Keratinocyte (primary cell): ENCODE measurements around the gene KIAA0408.

Experiments used
- CTCF ChIP-seq, 3 experiments: IDR thresholded peaks in 1 of 3; conservative IDR thresholded peaks in 1 of 3; optimal IDR thresholded peaks in 1 of 3; 2 replicates in 2 of 3; 3 replicates in 1 of 3; pipeline versions ENCODE3 to v1.5.1; 2011; ENCODE audit warnings: low read length in 3 of 3, mild to moderate bottlenecking in 3 of 3, moderate library complexity in 2 of 3, control low read depth in 1 of 3, inconsistent platforms in 1 of 3; ENCODE audit not compliant: insufficient read depth in 2 of 3; ENCODE audit errors: extremely low read depth in 1 of 3
- EZH2 ChIP-seq: IDR thresholded peaks from one replicate; pipeline ENCODE4 v1.6.1; 2012; ENCODE audit warnings: inconsistent platforms, mild to moderate bottlenecking, low read length, moderate library complexity

GRCh38 chr6:127503022-127503421 is 43.8 kb upstream of the KIAA0408 start:
- no peak for TF ChIP-seq CTCF (optimal IDR thresholded peaks at IDR 0.05 in 1 of 3, IDR thresholded peaks at IDR 0.05 in 1 of 3, conservative IDR thresholded peaks at IDR 0.05 in 1 of 3; ENCODE audit: extremely low read depth in 1 of 3, insufficient read depth in 2 of 3, low read length in 3 of 3)
- no peak for TF ChIP-seq EZH2
